ENCODE results near the gene BAHCC1. TPM values are rescaled to one million over a fixed set of nuclear protein-coding genes. Genes with fewer than 3 reads are reported as not detected.

The BAHCC1 gene
- total RNA-seq, 1 experiment from 2014 or later: 74.2 TPM

- Histone ChIP-seq H3K4me1 (ENCODE audit: insufficient read depth, low read length, poor library complexity, severe bottlenecking) (peaks cover 3% of the 10 kb centered on the region), H3K36me3 (ENCODE audit: insufficient read depth, low read length, poor library complexity, severe bottlenecking) (no peaks in the 10 kb centered on the region), H3K27me3 (replicated peaks; ENCODE audit: insufficient read depth, low read depth, low read length, poor library complexity) (no peaks in the 10 kb centered on the region), H3K9me3 (ENCODE audit: low read depth, low read length, poor library complexity, severe bottlenecking) (no peaks in the 10 kb centered on the region), H3K27ac (ENCODE audit: low read depth, low read length, poor library complexity, severe bottlenecking) (no peak overlapping the region), H3K4me3 (ENCODE audit: low read depth, low read length, poor library complexity, severe bottlenecking) (no peak overlapping the region)
- TF ChIP-seq, protein P1, sequence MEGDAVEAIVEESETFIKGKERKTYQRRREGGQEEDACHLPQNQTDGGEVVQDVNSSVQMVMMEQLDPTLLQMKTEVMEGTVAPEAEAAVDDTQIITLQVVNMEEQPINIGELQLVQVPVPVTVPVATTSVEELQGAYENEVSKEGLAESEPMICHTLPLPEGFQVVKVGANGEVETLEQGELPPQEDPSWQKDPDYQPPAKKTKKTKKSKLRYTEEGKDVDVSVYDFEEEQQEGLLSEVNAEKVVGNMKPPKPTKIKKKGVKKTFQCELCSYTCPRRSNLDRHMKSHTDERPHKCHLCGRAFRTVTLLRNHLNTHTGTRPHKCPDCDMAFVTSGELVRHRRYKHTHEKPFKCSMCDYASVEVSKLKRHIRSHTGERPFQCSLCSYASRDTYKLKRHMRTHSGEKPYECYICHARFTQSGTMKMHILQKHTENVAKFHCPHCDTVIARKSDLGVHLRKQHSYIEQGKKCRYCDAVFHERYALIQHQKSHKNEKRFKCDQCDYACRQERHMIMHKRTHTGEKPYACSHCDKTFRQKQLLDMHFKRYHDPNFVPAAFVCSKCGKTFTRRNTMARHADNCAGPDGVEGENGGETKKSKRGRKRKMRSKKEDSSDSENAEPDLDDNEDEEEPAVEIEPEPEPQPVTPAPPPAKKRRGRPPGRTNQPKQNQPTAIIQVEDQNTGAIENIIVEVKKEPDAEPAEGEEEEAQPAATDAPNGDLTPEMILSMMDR (conservative IDR thresholded peaks at IDR 0.05; ENCODE audit: low read depth, low read length): no peak
- TF ChIP-seq EZH2 (IDR thresholded peaks at IDR 0.05; ENCODE audit: borderline replicate concordance, low read depth, low read length, poor library complexity, severe bottlenecking): no peak
- BruUV-seq (replicated peaks): no TSS peak
- CTCF ChIA-PET: no interaction called here
- no peak for DNase-seq (ENCODE audit: low spot score)
- POLR2A ChIA-PET (ENCODE audit: low non-redundant PET): no interaction called here
- intact Hi-C loops (cut with micrococcal nuclease; ENCODE audit: unreplicated experiment): no loop called here
Measured at GRCh38 chr17:81380666-81381518, 14.4 kb upstream of the BAHCC1 start.

- CTCF ChIA-PET: no interaction called here
- no peak for TF ChIP-seq EZH2 (IDR thresholded peaks at IDR 0.05; ENCODE audit: borderline replicate concordance, low read depth, low read length, poor library complexity, severe bottlenecking)
- Histone ChIP-seq H3K4me1 (ENCODE audit: insufficient read depth, low read length, poor library complexity, severe bottlenecking) (peaks cover 12% of the 10 kb centered on the region), H3K27ac (ENCODE audit: low read depth, low read length, poor library complexity, severe bottlenecking) (no peak overlapping the region), H3K4me3 (ENCODE audit: low read depth, low read length, poor library complexity, severe bottlenecking) (no peak overlapping the region), H3K27me3 (replicated peaks; ENCODE audit: insufficient read depth, low read depth, low read length, poor library complexity) (no peaks in the 10 kb centered on the region), H3K9me3 (ENCODE audit: low read depth, low read length, poor library complexity, severe bottlenecking) (no peaks in the 10 kb centered on the region), H3K36me3 (ENCODE audit: insufficient read depth, low read length, poor library complexity, severe bottlenecking) (no peaks in the 10 kb centered on the region)
- BruUV-seq (replicated peaks): no TSS peak
- POLR2A ChIA-PET (ENCODE audit: low non-redundant PET): interaction anchor here (0.6 kb wide), 2 partner anchors 17 to 90 kb away, joined by 3 to 4 read pairs; no protein-coding TSS in a partner anchor
- DNase-seq (ENCODE audit: low spot score): no peak
- intact Hi-C loops (cut with micrococcal nuclease; ENCODE audit: unreplicated experiment): no loop called here
Measured at GRCh38 chr17:81381632-81382577, 13.4 kb upstream of the BAHCC1 start.

DNA sequence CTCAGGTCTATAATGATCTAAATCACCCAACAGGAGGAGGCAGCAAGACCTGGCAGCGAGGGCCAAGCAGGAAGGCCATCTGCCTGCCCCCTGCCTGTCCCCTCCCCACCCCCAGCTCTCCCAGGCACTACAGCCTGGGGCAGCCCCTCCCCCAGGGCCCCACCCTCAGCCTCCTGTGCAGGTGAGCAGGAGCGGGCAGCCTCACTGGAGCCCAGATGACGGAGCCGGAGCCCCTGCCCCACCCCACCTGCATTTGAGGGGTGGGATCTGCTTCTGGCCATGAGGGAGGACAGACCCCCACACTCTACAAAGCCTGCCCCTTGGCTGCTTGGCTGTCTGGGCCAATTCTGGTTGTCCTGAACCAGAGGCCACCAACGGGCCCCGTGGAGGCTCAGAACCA, 12.4 kb upstream of the BAHCC1 start:
- Histone ChIP-seq H3K4me3 (ENCODE audit: low read depth, low read length, poor library complexity, severe bottlenecking) (no peak overlapping the region), H3K27me3 (replicated peaks; ENCODE audit: insufficient read depth, low read depth, low read length, poor library complexity) (no peaks in the 10 kb centered on the region), H3K27ac (ENCODE audit: low read depth, low read length, poor library complexity, severe bottlenecking) (no peak overlapping the region), H3K36me3 (ENCODE audit: insufficient read depth, low read length, poor library complexity, severe bottlenecking) (no peaks in the 10 kb centered on the region), H3K4me1 (ENCODE audit: insufficient read depth, low read length, poor library complexity, severe bottlenecking) (peaks cover 15% of the 10 kb centered on the region), H3K9me3 (ENCODE audit: low read depth, low read length, poor library complexity, severe bottlenecking) (no peaks in the 10 kb centered on the region)
- intact Hi-C loops (cut with micrococcal nuclease; ENCODE audit: unreplicated experiment): no loop called here
- CTCF ChIA-PET: no interaction called here
- TF ChIP-seq, protein P1 (conservative IDR thresholded peaks at IDR 0.05; ENCODE audit: low read depth, low read length): no peak
- TF ChIP-seq EZH2 (IDR thresholded peaks at IDR 0.05; ENCODE audit: borderline replicate concordance, low read depth, low read length, poor library complexity, severe bottlenecking): no peak
- no peak for DNase-seq (ENCODE audit: low spot score)
- no TSS peak for BruUV-seq (replicated peaks)
- POLR2A ChIA-PET (ENCODE audit: low non-redundant PET): no interaction called here
